GM23338 (cell line): ENCODE measurements around the gene ARHGAP42. TPM values are rescaled to one million over a fixed set of nuclear protein-coding genes. Genes with fewer than 3 reads are reported as not detected.

Source experiments
- ATAC-seq: fragments of 200-7000 bp; cut with Tn5 transposase; 3 replicates; pipeline ENCODE4 v1.9.1; 2020
- DNase-seq: peaks from one replicate; pipeline ENCODE4 v3.0.0-alpha.2; 2015; ENCODE audit warnings: low spot score
- H2AFZ ChIP-seq: fragments of 200-600 bp; sonication (generic); 2 replicates; pipeline ENCODE4 v1.8.0; 2016; ENCODE audit warnings: antibody characterized with exemption, mild to moderate bottlenecking, moderate library complexity
- H3F3A ChIP-seq: fragments of 200-600 bp; sonication (generic); replicated peaks from 2 replicates; pipeline ENCODE4 v1.8.0; 2017; ENCODE audit warnings: antibody characterized with exemption, mixed run types, low read depth
- H3K27ac ChIP-seq: fragments of 200-600 bp; sonication (generic); 2 replicates; pipeline ENCODE4 v1.6.1; 2016; ENCODE audit warnings: low read depth
- H3K27me3 ChIP-seq: fragments of 200-600 bp; sonication (generic); 2 replicates; pipeline ENCODE4 v1.8.0; 2016; ENCODE audit warnings: mild to moderate bottlenecking, mixed run types, moderate library complexity; ENCODE audit not compliant: insufficient read depth
- H3K36me3 ChIP-seq: fragments of 200-600 bp; sonication (generic); 2 replicates; pipeline ENCODE4 v1.8.0; 2016; ENCODE audit warnings: mild to moderate bottlenecking; ENCODE audit not compliant: insufficient read depth
- H3K4me1 ChIP-seq: fragments of 200-600 bp; sonication (generic); 2 replicates; pipeline ENCODE4 v1.8.0; 2016; ENCODE audit warnings: mild to moderate bottlenecking, moderate library complexity; ENCODE audit not compliant: insufficient read depth
- H3K4me2 ChIP-seq: fragments of 200-600 bp; sonication (generic); 2 replicates; pipeline ENCODE4 v1.7.1; 2017; ENCODE audit warnings: mixed run types
- H3K4me3 ChIP-seq: fragments of 200-600 bp; sonication (generic); 2 replicates; pipeline ENCODE4 v1.6.1; 2016; ENCODE audit warnings: mixed run types
- H3K79me2 ChIP-seq: fragments of 200-600 bp; sonication (generic); replicated peaks from 2 replicates; pipeline ENCODE4 v1.8.0; 2017; ENCODE audit warnings: mild to moderate bottlenecking; ENCODE audit not compliant: insufficient read depth
- H3K9me2 ChIP-seq: fragments of 200-600 bp; sonication (generic); 2 replicates; pipeline ENCODE4 v1.8.0; 2017; ENCODE audit not compliant: insufficient read depth
- H4K20me1 ChIP-seq: fragments of 200-600 bp; sonication (generic); replicated peaks from 2 replicates; pipeline ENCODE4 v1.8.0; 2017; ENCODE audit warnings: mild to moderate bottlenecking; ENCODE audit not compliant: insufficient read depth
- H3K27ac Mint-ChIP-seq: 2 replicates; pipeline ENCODE4 v1.8.0; 2020; ENCODE audit warnings: inconsistent platforms, mild to moderate bottlenecking, moderate library complexity, mixed read lengths
- H3K27me3 Mint-ChIP-seq: 3 replicates; pipeline ENCODE4 v1.8.0; 2022; ENCODE audit warnings: low read depth, mild to moderate bottlenecking, moderate library complexity, mixed read lengths, inconsistent platforms; ENCODE audit not compliant: insufficient read depth, poor library complexity
- H3K36me3 Mint-ChIP-seq: 3 replicates; pipeline ENCODE4 v1.8.0; 2021; ENCODE audit warnings: low read depth, mild to moderate bottlenecking, inconsistent platforms, moderate library complexity, mixed read lengths
- H3K4me1 Mint-ChIP-seq: 3 replicates; pipeline ENCODE4 v1.8.0; 2020; ENCODE audit warnings: mild to moderate bottlenecking, inconsistent platforms, mixed read lengths
- H3K4me3 Mint-ChIP-seq: 3 replicates; pipeline ENCODE4 v1.8.0; 2021; ENCODE audit warnings: moderate library complexity, mild to moderate bottlenecking, inconsistent platforms, mixed read lengths
- H3K9me3 Mint-ChIP-seq: 3 replicates; pipeline ENCODE4 v1.8.0; 2020; ENCODE audit warnings: moderate library complexity, mild to moderate bottlenecking, inconsistent platforms, mixed read lengths
- CREB1 ChIP-seq: fragments of 250-450 bp; sonication (Bioruptor Pico); IDR thresholded peaks from 2 replicates; pipeline ENCODE4 v1.5.0; 2020; ENCODE audit warnings: low read depth, mild to moderate bottlenecking, moderate library complexity
- EZH2 ChIP-seq: fragments of 200-600 bp; sonication (generic); IDR thresholded peaks from one replicate; pipeline ENCODE4 v1.8.0; 2017; ENCODE audit warnings: antibody characterized with exemption, mild to moderate bottlenecking, low read depth; ENCODE audit not compliant: unreplicated experiment
- JUNB ChIP-seq: IDR thresholded peaks from one replicate; pipeline ENCODE4 v1.6.1; 2016; ENCODE audit warnings: antibody characterized with exemption; ENCODE audit not compliant: unreplicated experiment
- NANOG ChIP-seq: IDR thresholded peaks from 2 replicates; pipeline ENCODE4 v1.6.1; 2016; ENCODE audit warnings: antibody characterized with exemption, borderline replicate concordance
- ZNF114 ChIP-seq: fragments of 250-450 bp; sonication (Bioruptor Pico); IDR thresholded peaks from 2 replicates; pipeline ENCODE4 v1.5.0; 2020; ENCODE audit warnings: mild to moderate bottlenecking, moderate library complexity
- polyA plus RNA-seq: library from polyadenylated mRNA; unstranded; fragments of >200 nt; fragmentation: Nextera tagmentation; extraction: Ambion mirVana; gene quantifications from 2 replicates; pipeline ENCODE4 v1.2.1, GENCODE V29; 2016
- total RNA-seq: library from RNA; depleted of rRNA; stranded (reverse); fragments of >200 nt; shearing (Covaris generic); gene quantifications from 2 replicates; pipeline ENCODE4 v1.2.3, GENCODE V29; 2014
- TF ChIP-seq, protein P1 (sequence below): IDR thresholded peaks from 2 replicates; pipeline ENCODE4 v1.6.1; 2016; ENCODE audit warnings: antibody characterized with exemption
- TF ChIP-seq, protein P2 (sequence below): IDR thresholded peaks from one replicate; pipeline ENCODE4 v1.6.1; 2018; ENCODE audit warnings: antibody characterized with exemption; ENCODE audit not compliant: unreplicated experiment

ARHGAP42 gene
- total and polyA plus RNA-seq, 2 experiments from 2014 or later = 23.7 to 35.7 TPM

DNA sequence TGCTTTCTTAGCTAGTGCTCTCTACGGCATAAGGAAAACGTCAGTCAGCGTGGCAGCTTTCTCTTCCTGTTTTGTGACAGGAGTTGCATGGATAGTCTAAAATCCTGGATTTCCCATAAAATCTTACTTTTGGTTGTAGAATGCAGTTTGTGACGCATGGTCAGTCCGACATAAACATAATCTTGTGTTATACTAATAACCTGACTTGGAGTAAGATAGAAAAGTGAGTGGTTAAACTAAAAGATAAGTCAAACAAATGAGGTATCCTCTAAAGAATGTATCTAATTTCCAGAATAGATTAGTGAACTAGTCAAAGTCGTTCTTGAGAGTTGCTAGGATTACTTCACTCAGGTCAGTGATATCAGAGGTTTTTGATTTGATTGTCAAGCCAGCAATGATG lies 285.0 kb downstream of the ARHGAP42 start:
- no peak for TF ChIP-seq ZNF114 (CRISPR knock-in tag)
- Histone ChIP-seq H3K27me3 (peaks cover 24% of the 10 kb centered on the region), H3K4me2 (no peak overlapping the region), H2AFZ (no peak overlapping the region), H3K4me3 (no peak overlapping the region), H4K20me1 (peaks cover 4% of the 10 kb centered on the region; the same call in 1 of the 2 replicates), H3K27ac (no peak overlapping the region), H3K36me3 (no peaks in the 10 kb centered on the region), H3F3A (no peaks in the 10 kb centered on the region), H3K4me1 (peaks cover 7% of the 10 kb centered on the region; the same call in 1 of the 2 replicates), H3K79me2 (no peaks in the 10 kb centered on the region), H3K9me2 (no peaks in the 10 kb centered on the region)
- no peak for DNase-seq
- Mint-ChIP-seq H3K36me3 (peaks cover 40% of the 10 kb centered on the region), H3K4me1 (peaks cover 2% of the 10 kb centered on the region; the same call in 1 of the 3 replicates), H3K4me3 (no peak overlapping the region), H3K27ac (no peak overlapping the region), H3K9me3 (peaks cover 12% of the 10 kb centered on the region; the same call in 2 of the 3 replicates), H3K27me3 (peaks cover 12% of the 10 kb centered on the region)
- ATAC-seq = no peak

DNA sequence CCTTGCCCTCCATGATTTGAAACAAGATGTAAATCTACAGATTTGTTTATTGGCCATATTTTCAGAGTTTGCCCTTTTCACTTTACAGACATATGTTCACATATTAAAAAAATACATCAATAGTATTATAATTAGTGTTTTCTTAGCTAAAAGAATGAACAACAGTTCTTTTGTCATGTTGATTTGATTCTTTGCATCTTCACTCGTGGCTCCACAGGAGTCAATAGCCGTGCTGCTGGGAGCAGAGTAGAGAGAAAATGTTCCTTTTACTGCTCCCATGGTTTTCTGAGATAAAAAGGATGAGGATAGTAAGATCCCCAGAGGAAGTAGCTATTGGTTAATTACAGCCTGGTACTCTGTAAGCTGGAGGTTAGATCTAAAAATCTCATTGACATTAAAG lies 291.4 kb downstream of the ARHGAP42 start:
- peak; percentile 81 for ATAC-seq
- no peak overlapping the region for H3K27ac Mint-ChIP-seq
- H3K4me1 Mint-ChIP-seq = peaks cover 9% of the 10 kb centered on the region
- no peaks in the 10 kb centered on the region for H3K9me3 Mint-ChIP-seq
- H3K9me2 ChIP-seq = no peaks in the 10 kb centered on the region
- TF ChIP-seq NANOG (peak; percentile 98), JUNB (no peak), CREB1 (CRISPR knock-in tag) (no peak), EZH2 (no peak)
- TF ChIP-seq, protein P1, sequence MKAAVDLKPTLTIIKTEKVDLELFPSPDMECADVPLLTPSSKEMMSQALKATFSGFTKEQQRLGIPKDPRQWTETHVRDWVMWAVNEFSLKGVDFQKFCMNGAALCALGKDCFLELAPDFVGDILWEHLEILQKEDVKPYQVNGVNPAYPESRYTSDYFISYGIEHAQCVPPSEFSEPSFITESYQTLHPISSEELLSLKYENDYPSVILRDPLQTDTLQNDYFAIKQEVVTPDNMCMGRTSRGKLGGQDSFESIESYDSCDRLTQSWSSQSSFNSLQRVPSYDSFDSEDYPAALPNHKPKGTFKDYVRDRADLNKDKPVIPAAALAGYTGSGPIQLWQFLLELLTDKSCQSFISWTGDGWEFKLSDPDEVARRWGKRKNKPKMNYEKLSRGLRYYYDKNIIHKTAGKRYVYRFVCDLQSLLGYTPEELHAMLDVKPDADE = no peak
- TF ChIP-seq, protein P2, sequence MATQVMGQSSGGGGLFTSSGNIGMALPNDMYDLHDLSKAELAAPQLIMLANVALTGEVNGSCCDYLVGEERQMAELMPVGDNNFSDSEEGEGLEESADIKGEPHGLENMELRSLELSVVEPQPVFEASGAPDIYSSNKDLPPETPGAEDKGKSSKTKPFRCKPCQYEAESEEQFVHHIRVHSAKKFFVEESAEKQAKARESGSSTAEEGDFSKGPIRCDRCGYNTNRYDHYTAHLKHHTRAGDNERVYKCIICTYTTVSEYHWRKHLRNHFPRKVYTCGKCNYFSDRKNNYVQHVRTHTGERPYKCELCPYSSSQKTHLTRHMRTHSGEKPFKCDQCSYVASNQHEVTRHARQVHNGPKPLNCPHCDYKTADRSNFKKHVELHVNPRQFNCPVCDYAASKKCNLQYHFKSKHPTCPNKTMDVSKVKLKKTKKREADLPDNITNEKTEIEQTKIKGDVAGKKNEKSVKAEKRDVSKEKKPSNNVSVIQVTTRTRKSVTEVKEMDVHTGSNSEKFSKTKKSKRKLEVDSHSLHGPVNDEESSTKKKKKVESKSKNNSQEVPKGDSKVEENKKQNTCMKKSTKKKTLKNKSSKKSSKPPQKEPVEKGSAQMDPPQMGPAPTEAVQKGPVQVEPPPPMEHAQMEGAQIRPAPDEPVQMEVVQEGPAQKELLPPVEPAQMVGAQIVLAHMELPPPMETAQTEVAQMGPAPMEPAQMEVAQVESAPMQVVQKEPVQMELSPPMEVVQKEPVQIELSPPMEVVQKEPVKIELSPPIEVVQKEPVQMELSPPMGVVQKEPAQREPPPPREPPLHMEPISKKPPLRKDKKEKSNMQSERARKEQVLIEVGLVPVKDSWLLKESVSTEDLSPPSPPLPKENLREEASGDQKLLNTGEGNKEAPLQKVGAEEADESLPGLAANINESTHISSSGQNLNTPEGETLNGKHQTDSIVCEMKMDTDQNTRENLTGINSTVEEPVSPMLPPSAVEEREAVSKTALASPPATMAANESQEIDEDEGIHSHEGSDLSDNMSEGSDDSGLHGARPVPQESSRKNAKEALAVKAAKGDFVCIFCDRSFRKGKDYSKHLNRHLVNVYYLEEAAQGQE = no peak
- H3K27me3 Mint-ChIP-seq = peaks cover 39% of the 10 kb centered on the region
- H3K4me1 ChIP-seq = no peaks in the 10 kb centered on the region; the same call in 1 of the 2 replicates
- no peaks in the 10 kb centered on the region for H3K79me2 ChIP-seq
- H3K27ac ChIP-seq = no peak overlapping the region
- H4K20me1 ChIP-seq = peaks cover 15% of the 10 kb centered on the region; the same call in 1 of the 2 replicates
- no peak overlapping the region for H3K4me3 ChIP-seq
- H3K4me3 Mint-ChIP-seq = no peak overlapping the region
- H2AFZ ChIP-seq = no peak overlapping the region
- H3K36me3 Mint-ChIP-seq = peaks cover 24% of the 10 kb centered on the region
- DNase-seq = peak; percentile 76
- H3K27me3 ChIP-seq = peaks cover 53% of the 10 kb centered on the region
- no peaks in the 10 kb centered on the region for H3K36me3 ChIP-seq
- no peaks in the 10 kb centered on the region for H3F3A ChIP-seq
- no peak overlapping the region for H3K4me2 ChIP-seq
